Measurements from ENCODE around the gene MATN3.
"Not testable (repeated sequence)": the region's sequence is repeated elsewhere in the genome, so short reads cannot be mapped to it uniquely, and the experiment has no call there.

MATN3 gene, protein sequence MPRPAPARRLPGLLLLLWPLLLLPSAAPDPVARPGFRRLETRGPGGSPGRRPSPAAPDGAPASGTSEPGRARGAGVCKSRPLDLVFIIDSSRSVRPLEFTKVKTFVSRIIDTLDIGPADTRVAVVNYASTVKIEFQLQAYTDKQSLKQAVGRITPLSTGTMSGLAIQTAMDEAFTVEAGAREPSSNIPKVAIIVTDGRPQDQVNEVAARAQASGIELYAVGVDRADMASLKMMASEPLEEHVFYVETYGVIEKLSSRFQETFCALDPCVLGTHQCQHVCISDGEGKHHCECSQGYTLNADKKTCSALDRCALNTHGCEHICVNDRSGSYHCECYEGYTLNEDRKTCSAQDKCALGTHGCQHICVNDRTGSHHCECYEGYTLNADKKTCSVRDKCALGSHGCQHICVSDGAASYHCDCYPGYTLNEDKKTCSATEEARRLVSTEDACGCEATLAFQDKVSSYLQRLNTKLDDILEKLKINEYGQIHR

DNA sequence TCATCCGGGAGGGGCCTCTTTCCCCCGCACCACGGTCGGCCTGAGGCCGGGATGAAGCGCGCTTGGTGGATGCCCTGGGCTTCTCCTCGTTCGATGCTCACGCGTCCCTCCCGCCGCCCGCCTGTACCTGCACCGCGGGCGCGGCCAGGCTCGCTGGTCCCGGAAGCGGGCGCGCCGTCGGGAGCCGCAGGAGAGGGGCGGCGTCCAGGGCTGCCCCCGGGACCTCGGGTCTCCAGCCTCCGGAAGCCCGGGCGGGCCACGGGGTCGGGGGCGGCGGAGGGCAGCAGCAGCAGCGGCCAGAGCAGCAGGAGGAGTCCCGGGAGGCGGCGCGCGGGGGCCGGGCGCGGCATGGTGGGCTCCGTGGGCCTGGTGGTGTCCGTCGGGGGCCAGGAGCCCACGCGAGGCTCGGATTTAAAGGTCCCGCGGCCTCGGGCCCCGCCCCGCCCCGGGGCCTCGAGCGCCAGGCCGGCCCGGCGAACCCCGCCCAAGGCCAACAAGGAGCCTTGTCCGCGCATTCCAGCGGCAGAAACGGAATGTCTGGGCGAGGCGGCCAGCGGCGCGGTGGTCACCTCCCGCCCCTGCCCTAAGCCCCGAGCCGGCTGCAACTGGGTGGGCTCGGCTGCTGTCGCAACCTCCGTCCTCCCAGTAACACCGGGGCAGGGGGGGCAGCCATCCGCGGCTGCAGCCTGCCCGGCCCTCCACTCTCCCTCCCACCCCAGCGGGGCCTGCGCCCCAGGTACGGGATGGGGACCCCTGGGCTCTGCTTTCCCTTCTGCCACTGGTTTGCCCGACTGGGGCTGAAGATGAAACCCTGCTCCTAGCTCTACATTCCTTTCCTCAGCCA is at the start of gene MATN3:
TSS of gene MATN3 (minus strand) at position 387 of the 844 bp plus-strand sequence. CDS start at position 350, 37 bp downstream.
- no peak for DNase-seq (ENCODE audit: low read depth)

DNA sequence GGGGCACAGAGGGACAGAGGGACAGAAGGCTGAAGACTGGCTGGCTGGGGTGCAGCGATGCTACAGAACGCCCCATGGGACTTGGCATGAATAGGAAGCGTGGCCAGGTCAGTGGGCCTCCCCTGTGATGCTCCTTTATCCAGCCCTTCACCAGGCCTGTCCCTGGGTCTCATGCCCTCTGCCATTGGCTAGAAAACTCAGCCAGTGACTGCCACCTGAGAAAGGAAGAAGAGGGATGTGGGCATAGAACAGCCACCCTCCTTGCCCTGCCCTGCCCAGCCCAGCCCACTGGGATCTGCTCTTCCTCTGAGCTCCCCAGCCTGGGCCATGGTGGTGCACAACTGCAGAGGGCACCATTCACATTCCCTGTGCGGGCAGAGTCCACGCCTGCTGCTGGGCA is 49.5 kb upstream of the MATN3 start:
- DNase-seq (ENCODE audit: low read depth) = no peak

DNA sequence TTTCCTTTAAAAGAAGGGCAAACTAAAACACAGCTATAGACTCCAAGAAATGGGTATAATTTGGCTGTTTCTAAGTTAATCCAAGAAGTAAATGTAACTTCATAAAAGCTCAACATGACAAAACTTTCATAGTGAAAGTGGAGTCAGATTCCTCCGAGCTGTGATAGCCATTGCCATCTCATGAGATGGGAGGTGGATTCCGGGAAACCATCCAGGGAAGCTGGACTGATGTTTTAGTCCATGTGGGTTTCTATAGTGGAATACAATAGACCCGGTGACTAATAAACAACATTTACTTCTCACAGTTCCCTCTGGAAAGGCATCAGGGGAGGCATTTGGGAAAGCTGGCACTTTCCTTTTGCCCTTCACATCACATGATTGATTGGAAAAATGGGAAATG is 49.0 kb upstream of the MATN3 start:
- no peak for DNase-seq (ENCODE audit: low read depth)

DNA sequence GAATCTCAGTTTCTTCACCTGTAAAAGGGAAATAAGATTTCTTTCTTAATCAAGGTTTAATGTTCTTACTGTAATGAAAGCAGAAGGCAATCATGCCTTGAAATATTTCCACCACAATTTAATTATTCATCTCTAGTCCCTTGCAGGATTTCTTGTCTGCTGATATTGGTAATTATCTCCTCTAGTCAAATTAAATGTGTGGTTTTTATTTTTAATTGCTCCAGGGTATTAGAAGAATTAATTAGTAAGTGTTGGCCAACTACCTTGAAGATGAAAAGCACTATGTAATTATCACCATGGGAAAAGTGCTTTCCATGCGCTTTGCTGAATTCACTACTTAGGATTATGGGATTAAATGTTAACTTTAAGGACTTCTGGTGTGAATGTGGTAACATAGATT is 47.6 kb upstream of the MATN3 start:
- no peak for DNase-seq (ENCODE audit: low read depth)

DNA sequence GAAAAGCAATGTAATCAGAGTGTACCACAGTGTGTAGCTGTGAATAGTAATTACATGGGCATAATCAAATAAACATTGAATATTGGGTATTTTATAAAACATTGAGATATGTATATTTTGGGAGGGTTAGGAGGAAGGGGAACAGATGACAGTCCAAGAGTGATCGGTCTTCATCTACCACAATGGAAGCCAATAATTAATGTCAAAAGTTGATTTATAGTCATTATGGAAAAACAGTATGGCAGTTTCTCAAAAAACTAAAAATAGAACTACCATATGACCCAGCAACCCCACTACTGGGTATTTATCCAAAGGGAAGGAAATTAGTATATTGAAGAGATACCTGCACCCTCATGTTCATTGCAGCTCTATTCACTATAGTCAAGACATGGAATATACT is 44.8 kb upstream of the MATN3 start:
- DNase-seq (ENCODE audit: low read depth) = no peak

DNA sequence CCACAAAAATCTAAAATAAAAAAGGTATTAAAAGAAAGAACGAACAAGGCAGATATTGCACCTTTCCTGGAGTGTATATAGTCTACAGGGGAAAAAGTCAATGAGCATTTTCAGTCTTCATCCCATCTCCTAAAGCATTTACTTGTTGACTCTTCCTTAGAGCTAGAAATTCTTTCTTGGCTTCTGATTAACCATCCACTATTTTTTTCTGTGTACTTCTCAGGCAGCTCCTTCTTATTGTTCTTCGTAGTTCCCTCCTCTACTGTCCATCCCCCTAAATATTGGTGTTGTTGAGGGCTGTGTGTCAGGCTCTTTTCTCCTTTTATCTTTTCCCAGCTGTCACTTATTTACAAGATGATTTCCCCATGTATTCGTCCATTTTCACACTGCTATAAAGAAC is 42.5 kb upstream of the MATN3 start:
- DNase-seq (ENCODE audit: low read depth) = no peak

DNA sequence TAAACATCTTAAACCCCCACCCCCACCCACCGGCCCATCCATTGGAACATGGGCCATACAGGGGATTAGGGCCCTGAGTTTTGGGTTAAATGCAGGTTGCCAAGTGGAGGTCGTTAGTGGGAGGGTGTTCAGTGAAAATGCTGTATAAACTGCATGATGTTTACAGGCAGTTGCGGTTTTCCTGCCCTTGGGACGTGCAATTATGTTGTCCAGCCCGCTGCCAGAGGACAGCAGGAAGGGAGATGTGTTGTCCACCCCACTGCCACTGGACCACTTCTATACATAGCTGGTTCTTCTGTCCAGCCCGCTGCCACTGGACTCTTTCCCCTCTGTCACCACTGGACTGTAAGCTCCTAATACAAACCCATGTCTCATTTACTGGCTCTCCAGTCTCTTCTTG is 41.7 kb upstream of the MATN3 start:
- DNase-seq (ENCODE audit: low read depth) = no peak

DNA sequence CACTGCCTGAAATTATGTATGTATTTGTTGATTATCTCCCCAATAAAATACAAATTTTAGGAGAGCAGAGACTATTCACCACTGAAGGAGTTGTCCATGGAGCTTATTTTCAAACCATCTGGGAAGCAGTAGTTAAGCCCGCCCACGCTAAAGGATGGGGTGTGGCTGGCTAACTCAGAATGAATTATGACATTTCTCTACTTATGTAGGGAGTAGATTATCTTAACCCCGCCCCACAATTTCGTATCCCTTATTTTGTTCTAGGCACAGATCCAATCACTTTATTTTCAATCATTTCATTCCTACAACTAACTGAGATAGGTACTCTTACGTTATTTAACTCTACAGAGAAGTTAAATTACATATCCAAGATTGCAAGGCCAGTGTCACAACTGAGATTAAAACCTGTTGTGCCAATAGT is 40.4 kb upstream of the MATN3 start:
- DNase-seq (ENCODE audit: low read depth) = no peak

DNA sequence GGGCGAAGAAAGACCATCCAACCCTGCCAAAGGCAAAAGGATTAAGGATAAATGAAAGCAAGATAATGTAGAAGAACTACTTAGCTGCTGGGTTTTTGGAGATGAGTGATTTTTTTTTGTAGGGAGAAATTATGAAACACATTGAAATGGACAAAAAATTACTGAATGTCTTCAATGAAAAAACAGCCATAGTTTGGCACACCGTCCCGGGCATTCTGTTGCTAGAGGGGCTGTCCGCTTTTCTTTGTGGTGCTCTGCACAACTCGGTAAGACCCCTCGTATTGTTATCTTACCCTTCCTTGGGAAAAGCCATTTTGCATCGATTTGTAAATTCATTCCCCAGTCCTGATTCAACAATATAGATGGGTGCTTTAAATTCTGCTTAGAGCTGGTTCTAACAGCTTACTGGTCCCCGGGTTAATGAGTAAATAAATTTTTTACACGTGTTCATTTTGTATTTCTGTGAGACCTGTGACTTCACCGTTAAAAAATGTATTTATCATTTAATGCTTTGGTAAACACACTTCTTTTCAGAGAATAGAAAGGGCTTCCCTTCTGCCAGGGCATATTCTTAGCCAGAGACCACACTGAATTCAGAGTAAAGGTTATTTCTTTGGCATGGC is 39.9 kb upstream of the MATN3 start:
- DNase-seq (ENCODE audit: low read depth) = no peak

DNA sequence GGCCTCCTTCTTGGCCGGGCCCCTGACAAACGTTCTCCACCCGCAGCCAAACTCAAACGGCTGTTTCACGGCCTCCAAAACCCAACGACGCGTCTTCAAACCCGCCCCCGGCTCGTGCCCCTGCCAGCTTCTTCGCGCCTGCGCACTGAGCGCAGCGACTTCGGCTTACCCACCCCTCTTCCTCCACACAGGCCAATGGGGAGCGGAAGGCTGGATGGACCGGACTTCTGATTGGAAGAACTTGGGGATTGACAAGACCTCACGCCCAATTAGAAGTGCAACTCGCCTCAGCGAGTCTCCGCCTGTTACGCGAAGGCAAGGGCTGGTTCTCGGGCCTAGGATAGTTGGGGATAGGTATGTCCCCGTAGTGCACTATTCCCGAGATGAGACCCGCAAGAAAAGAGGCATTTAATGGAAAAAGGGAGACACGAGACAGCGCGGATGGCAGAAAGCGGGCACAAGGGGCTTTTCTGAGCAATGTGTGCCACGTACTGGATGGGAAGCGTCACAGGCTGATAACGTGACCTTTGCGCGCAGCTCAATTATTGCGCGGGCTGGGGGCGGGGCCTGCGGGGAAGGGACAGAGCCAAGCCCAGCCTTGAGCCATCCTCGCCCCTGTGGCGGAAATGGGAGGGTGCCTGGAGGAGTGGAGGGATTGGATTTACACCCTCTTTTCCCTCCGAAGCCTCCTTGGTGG is 39.2 kb upstream of the MATN3 start, which contains the start of gene LAPTM4A:
TSS of gene LAPTM4A (minus strand) at position 97 of the 697 bp plus-strand sequence. CDS start 108 bp downstream, outside the sequence.
- peak; percentile 99 for DNase-seq (ENCODE audit: low read depth)

DNA sequence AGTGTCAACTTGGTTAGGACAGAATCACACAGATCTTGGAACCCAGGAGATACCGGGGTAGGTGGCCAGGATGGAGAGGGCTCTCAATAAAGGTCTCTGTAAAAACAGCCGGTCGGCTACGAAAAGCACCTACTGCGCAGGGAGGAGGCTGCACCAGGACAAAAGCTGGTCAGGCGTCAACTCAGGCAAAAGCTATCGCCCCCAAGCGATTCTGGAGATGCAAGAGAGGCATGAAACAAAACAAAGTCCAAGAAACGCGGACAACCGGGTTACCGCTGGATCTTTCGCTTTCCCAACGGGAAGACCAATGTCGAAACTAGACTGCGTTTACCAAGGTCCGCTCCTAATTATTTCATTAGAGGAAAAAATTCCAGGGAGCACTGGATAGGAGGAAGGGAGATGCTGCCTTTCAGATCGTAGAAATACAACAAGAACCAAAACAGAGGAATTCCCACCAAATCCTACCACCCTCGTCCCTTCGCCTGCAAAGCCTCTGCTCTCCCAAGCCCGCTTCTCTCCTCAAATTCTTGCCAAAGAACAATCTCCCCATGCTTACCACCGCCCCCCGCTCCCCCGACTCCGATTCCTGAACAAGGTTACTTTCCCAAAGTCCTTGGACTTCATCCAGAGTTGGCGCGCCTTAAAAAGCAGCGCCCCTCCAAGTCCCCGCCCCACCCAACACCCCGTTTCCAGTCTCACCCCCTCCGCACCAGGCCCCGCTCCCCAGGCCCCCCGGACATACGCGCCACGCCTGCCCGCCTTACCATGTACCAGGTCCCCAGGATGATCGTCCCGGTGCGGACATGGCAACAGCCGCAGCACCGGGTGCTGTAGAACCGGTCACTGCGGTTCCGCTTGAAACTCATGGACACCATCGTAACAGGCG is 38.4 kb upstream of the MATN3 start:
- no peak for DNase-seq (ENCODE audit: low read depth)

DNA sequence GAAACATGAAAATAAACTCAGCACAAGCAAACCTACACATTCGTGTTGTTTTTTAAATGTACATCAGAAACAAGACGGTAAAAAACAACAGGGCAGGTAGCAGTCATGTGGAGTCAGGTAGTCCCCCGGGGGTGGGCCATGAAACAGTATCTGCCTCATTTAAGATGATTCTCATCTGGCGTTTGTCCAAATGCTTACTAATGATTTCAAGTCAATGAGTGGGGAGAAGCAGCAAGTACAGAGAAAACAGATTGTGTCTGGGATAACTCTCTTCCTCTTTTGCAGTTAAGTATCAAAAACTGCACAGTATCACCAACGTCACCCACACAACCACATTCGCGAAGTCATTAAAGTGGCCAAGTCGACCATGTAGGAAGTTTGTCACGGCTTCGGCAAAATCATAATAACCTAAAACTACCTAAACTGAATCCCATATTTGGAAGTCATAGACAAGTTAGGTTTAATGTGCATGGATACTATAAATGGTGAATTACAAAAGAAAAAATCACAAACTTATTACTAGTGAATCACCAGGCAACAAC is 37.7 kb upstream of the MATN3 start:
- no peak for DNase-seq (ENCODE audit: low read depth)

DNA sequence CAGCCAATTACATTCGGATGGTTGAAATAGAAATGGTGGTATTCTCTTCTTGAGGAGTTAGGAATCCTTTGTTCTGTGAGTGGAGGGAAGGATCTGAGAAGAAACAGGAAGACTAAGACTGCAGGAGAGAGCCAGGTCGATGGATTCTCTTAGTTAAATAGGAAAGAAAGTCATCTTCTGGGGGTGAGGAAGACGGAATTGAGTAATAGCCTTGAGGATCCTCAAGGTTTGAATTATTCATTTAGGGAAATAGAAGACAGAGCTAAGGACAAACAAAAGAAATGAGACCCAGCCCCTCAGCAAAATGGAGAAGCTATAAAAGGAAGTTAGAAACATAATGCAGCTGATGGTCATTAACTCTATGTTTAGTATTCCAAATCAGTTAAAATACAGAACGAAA is 37.2 kb upstream of the MATN3 start:
- DNase-seq (ENCODE audit: low read depth) = no peak

DNA sequence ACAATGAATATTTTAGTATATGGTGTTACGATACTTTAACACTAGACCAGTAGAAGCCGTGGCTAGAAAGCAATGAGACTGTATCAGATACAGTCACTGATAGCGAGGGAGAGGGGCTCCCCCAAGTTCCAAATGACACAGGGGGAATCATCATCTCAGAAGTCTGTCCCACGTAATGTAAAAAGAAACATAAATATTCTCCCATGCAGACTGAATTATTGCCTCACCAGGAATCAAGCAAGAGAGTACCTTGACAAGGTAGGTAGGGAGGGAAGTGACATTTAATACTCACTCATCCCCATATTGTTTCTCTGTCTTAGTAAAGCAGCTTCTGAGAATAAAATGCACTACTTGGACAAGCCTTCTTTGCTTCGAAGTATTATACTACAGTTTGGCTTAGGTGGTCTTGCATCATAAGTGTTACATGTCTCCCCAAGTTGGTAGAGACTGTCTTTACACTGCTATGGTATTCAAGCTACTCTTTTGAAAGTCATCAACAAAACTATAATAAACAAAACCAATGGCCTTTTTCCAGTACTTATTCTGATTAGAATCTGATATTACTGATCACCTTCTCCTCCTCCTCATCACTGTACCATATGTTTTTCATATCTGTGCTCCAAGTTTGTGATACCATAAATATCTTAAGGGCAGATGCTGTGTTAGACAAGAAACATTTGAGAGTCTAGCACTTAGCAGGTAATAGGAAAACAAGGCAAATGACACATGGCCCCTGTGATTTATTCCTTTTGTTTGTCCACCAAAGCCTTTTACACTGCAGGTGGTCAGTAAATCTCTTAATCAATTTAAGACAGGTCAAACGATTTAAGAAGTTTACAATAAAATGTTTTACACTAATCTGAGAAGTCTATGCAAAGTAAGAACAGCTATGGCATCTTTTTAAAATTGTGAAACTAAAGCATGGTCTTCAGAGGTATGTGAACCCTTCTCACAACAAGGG is 36.3 kb upstream of the MATN3 start:
- DNase-seq (ENCODE audit: low read depth) = no peak

DNA sequence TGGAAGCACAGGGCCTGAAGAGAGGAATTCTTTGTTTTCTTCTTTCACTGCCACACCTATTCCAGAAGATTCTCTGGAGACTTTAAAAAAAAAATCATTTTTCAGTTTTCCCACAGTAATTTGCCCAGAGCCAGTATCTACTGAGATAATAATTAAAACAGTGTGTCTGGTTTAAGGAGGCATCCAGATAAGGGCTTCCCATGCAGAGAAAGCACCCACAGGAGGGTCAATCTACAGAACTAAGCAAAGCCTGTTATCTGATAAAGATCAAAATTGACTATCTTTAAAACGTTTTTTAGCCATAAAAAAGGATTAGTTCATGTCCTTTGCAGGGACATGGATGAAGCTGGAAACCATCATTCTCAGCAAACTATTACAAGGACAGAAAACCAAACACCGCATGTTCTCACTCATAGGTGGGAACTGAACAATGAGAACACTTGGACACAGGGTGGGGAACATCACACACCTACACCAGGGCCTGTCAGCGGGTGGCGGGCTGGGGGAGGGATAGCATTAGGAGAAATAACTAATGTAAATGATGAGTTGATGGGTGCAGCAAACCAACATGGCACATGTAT is 33.3 kb upstream of the MATN3 start:
- DNase-seq (ENCODE audit: low read depth) = not testable (repeated sequence)

DNA sequence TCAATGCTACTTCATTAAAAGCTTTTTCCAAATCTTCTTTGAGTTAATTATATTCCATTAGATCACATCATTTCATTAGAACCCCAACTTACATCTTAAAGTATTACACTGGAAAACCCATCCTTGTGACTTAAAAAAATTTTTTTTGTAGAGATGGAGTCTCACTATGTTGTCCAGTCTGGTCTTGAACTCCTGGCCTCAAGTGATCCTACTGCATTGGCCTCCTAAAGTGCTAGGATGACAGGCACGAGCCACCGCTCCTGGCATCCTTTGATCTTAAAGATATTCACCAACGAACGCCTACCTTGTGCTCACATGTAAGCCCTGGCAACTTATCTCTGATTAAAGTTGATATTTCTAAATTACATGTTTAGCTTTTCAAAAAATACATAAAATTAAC is 32.3 kb upstream of the MATN3 start:
- no peak for DNase-seq (ENCODE audit: low read depth)

DNA sequence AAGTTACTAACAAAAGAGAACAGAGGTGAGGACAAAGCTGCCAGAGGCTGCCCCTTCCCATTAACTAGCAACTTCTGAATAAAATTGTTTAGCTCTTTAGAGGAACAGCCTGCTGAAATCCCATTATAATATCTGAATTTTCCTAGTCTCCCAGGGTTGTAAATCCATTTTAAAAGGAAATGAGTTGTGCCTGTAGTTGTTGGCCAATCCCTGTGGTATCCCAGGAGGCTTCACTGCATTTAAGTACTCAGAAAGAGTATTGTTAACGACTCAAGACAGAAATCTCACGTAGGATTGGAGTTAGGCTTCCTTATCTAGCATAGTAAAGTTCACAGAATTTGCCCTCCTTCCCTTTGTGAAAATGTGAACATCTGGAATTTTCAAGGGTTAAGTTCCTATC is 30.1 kb upstream of the MATN3 start:
- no peak for DNase-seq (ENCODE audit: low read depth)

DNA sequence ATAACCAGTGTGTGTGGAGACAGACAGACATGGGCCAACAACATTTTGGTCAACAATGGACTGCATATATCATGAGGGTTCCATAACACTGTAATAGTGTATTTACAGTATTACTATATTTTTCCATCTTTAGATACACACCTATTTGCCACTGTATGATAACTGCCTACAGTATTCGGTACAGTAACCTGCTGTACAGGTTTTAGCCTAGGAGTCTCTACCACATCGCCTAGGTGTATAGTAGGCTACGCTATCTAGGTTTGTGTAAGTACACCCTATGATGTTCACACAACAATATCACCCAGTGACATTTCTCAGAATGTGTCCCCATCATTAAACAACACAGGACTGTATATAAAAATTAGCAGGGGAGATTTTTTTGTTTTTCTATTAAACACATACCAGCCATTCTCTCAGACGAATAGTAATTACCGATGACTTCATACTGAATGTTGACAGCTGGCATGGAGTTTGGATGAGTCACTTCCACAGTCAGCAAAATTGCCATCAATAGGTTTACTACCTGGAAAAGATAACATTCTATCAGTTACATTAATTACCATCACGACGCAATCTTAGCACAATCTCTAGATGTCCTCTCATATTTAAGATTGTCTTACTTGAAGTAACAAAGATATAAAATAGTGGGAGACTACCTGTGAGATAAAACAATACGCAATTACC is 28.2 kb upstream of the MATN3 start:
- DNase-seq (ENCODE audit: low read depth) = no peak

Data from HS-27A (cell line).